Right lung (tissue), 10 donors: ENCODE measurements around the gene KDM4F. TPM values are rescaled to one million over a fixed set of nuclear protein-coding genes. Genes with fewer than 3 reads are reported as not detected.
"Not testable (repeated sequence)": the region's sequence is repeated elsewhere in the genome, so short reads cannot be mapped to it uniquely, and the experiment has no call there.

Experiments used
- DNase-seq, 2 donors: peaks; one replicate each; pipeline ENCODE4 v3.0.0-alpha.2; 2013
- long read RNA-seq, 8 donors: transcript quantifications; one replicate each; lab custom pipeline, GENCODE V29; 2026
- polyA plus RNA-seq, 5 donors: library from polyadenylated mRNA; unstranded; fragments of 120-200 nt; gene quantifications; one replicate each; pipeline versions ENCODE4 v1.2.1 to v1.2.3, GENCODE V29; 2013; ENCODE audit warnings: inconsistent platforms in 1 of 5, low replicate concordance in 1 of 5; ENCODE audit not compliant: insufficient read length in 5 of 5, insufficient read depth in 1 of 5

Gene KDM4F
- not detected for polyA plus RNA-seq
- long read RNA-seq, donor 1 = 0 reads
- long read RNA-seq, donor 2 = 0 reads
- long read RNA-seq, donor 3 = 0 reads
- long read RNA-seq, donor 4 = 0 reads
- long read RNA-seq, donor 5 = 0 reads
- long read RNA-seq, donor 6 = 0 reads
- long read RNA-seq, donor 7 = 0 reads
- long read RNA-seq, donor 8 = 0 reads

DNA sequence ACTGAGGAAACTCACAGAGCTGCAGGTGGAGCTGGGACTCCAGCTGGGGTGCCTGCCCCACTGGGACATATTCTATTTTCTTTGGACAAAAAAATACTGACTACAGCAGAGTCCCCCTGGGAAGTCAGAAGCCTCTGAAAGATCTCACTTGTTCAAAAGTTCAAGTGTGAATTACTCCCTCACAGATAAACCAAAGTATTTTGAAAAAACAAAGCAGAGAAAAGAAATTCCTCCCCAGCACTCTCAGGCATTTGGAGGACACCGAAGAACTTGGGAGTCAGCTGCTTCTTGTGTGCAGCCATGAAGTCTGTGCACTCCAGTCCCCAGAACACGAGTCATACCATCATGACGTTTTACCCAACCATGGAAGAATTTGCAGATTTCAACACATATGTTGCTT is at the start of gene KDM4F:
KDM4F (plus strand) TSS at position 301 of the 400 bp plus-strand sequence.
- DNase-seq = not testable (repeated sequence)

DNA sequence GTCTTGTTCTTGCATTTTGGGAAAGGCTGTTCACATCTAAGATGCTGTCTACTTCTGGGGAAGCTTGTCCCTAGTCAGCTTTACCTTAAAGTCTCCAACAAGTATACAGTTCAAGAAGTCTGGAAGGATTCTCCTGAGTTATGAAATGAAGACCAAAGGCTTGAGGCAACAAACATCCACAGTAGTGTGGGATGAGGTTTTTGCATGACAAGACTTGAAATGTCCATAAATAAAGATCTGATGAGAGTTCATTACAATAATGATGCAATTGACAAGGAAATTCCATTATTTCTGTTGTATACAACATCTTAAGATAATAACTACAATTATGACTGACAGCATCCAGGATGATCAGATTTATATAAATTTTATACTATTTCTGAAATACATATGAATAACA is 45.5 kb upstream of the KDM4F start:
- no peak for DNase-seq

DNA sequence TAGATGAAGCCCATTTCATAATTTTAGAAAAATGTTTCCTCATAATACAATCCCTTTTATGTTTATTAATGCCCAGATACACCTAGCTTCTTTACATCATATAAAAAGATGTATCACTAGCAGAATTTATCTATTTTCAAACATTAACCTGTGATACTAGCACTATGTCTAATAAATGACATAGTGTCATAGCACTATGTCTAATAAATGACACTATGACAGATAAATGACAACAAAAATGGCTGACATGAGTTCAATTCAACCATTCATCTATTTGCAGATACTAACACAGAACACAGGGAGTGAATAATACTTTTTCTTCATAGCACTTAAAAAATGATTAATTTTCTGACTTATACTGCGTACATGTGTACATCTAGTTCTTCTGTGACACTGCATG is 43.6 kb upstream of the KDM4F start:
- DNase-seq = no peak

DNA sequence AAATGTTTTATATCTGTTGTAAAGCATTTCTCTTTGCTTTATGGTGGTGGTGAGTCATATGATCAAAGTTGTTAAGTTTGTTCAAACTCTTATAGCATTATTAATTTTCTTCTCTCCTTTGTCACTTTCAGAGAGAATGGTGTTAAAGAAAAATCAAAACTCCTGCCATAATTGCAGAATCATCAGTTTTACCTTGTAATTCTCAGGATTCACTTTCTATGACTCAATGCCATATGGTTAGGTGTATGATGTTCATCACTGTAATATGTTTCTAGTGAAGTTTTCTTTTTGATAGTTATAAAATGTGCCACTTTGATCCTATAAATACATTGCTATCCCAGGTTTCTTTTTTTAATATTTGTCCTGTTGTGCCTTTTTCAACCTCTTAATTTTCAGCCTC is 37.8 kb upstream of the KDM4F start:
- no peak for DNase-seq

DNA sequence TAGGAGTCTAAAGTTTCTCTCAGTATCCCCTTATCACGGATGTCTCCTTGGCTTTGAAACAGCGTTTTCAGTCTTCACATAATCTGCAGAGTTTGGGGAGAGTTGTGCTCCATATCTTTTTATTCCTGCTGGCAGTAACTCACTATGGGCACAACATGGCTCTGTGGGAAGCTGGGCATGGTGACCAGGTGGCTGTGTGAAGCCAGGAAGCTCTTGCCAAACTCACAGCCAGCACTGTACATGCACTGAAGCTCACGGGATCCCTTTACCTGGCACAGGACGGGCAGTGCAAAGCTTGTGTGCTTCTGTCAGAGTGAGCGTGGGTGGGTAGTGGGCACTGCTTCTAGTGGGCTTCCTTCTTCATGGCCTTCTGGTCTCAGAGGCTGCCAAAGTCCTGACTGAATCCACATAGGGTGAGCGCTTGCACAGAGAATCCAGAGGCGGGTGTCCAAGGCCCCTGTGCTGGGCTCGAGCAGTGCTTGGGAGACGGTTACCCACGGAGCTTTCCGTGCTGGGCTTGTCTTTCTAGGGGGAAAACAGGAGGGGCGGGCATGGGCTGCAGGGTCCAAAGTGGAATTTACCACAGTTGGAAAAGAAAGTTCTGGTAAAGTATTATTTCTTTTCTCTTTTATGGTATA is 34.9 kb upstream of the KDM4F start:
- DNase-seq = no peak

DNA sequence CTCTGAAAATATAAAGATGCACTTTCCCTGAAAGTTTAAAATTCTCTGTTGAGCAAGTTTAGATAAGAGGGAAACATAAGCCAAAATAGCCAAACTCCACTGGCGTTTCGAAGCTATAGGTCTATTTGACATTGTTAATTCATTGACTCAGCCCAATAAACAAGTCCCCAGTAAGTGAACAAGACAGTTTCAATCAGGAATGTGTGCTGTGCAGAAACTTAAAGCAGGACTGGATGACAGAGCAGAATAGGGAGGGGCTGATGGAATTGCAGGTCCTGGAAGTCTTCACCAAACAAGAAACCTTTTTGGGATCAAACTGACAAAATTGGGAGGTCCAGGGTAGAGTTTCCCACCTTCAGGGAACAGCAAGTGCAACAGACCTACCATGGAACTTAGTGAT is 33.1 kb upstream of the KDM4F start:
- DNase-seq = no peak

DNA sequence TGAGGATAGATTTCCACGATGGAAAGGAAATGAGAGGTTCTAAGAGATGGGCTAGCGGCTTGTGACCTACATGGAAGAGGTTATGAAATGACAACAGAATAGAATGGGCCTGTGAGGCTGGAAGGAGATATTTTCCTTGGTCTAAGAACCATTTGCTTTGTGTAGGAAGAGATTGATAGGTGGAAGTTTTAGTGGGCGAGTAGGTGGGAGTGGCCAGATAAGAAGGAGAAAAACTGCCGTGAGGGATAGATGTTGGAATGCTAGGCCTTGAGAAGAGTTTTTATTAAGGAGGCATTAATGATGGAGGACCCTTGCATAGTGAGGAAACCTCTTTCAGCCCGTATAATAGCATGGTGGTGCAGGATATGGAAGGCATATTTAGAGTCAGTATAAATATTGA is 27.8 kb upstream of the KDM4F start:
- not testable (repeated sequence) for DNase-seq

DNA sequence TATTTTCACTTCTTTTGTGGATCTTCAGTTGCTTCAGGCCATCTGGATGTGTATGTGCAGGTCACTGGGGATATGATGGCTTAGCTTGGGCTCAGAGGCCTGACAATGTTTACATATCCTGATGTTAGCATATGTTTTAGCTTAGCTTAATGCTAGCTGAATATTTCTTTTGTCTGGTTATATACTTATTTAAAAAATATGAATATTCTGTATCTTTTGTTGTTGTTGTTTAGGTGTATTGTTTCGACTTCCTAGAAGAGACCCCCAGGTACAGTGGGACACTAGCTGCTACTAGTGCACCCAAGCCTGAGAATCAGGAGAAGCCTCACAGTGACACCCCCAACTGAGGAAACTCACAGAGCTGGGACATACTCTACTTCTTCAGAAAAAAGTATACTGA is 24.3 kb upstream of the KDM4F start, which contains the start of gene KDM4E:
KDM4E (plus strand) TSS at position 301 of the 400 bp plus-strand sequence. CDS start 300 bp downstream, outside the sequence.
- DNase-seq = no peak

DNA sequence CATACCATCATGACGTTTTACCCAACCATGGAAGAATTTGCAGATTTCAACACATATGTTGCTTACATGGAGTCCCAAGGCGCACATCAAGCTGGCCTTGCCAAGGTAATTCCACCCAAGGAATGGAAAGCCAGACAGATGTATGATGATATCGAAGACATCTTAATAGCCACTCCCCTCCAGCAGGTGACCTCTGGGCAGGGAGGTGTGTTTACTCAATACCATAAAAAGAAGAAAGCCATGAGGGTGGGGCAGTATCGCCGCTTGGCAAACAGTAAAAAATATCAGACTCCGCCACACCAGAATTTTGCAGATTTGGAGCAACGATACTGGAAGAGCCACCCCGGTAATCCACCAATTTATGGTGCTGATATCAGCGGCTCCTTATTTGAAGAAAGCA is 23.6 kb upstream of the KDM4F start:
- DNase-seq = not testable (repeated sequence)

DNA sequence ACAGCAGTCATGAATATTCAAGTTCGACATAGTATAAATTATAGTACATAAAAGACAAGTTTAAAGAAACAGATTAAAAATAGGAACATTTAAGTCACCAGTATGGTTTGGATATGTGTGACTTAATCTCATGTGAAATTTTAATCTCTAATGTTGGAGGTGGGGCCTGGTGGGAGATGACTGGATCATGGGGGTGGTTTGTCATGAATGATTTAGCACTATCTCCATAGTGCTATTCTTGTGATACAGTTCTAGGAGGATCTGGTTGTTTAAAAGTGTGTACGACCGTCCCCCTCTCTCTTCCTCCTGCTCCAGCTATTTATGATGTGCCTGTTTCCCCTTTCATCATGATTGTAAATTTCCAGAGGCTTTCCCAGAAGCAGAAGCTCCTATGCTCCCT is 20.9 kb upstream of the KDM4F start:
- DNase-seq = no peak

DNA sequence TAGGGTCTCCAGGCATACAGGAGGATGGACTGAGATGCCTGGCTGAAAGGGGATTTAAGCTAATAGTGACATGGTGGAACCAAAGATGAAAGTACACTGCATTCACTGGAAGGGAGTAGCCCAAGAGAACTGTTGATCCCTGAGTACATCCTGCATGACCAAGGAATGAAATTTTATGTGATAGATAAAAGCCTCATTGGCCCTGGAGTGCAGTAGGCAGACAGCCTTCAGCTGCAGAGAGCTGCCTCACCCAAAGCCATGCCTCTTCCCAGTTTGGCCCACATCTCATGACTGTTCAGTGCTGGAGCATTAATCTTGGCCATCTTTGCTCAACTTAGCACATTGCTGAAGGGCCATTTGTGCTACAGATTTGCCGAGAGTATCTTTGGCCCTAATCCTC is 16.2 kb upstream of the KDM4F start:
- DNase-seq = no peak

DNA sequence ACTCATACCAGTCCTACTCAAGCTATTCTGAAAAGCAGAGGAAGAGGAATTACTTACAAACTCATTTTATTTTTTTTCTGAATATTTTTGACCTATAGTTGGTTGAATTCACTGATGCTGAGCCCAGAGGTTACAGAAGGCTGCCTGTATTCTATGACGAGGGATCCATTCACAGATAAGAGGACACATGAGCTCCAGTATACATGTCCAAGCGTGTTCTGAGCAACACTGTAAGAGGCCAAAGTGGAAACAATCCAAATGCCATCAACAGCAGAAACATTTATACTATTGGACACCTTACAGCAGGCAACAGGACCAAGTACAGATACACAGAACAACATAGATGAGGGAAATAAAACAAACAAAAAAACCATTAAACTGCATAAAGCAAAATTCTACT is 13.9 kb upstream of the KDM4F start:
- DNase-seq = no peak

DNA sequence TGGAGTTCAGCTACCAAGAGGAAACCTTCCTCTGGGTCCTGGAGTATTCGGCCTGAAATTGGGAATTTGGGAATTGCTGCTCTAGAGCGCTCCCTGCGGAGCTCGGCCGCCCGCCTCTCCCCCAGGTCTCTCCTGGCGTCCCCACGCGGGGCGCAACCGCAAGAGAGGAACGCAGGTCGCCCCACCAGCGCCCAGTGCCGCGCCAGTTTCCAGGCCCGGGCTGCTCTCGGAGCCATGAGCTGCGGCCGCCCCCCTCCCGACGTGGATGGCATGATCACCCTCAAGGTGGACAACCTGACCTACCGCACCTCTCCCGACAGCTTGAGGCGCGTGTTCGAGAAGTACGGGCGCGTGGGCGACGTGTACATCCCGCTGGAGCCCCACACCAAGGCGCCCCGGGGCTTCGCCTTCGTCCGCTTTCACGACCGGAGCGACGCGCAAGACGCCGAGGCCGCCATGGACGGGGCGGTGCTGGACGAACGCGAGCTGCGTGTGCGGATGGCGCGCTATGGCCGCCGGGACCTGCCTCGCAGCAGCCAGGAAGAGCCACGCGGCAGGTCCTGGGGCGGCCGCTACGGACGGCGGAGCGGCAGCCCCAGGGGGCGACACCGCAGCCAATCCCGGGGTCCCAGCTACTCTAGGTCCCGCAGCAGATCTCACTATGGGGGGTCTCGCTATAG is 11.7 kb upstream of the KDM4F start:
- DNase-seq = peak in 1 of 2 donors; percentile 3

DNA sequence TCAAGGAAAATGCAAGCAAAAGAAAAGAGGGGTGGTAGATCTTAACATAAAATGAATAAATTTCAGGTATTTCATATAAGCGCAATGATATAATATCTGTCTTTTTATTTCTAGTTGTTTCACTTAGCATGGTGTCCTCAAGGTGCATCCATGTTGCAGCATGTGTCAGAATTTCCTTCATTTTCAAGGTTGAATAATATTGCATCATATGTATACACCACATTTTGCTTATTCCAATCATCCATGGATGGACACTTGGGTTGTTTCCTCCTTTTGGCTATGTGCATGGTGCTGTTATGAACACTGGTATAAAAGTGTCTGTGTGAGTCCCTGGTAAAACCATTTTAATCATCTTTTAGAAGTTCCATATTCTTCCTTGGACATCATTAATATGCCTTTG is 7.0 kb upstream of the KDM4F start:
- no peak for DNase-seq

DNA sequence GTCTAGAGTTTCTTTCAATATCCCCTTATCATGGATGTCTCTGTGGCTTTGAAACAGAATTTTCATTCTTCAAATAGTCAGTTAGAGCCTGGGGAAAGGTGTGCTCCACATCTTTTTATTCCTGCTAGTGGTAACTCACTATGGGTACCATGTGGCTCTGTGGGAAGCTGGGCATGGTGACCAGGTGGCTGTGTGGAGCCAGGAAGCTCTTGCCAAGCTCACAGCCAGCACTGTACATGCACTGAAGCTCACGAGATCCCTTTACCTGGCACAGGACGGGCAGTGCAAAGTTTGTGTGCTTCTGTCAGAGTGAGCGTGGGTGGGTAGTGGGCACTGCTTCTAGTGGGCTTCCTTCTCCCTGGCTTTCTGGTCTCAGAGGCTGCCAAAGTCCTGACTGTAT is 6.3 kb upstream of the KDM4F start:
- DNase-seq = no peak

DNA sequence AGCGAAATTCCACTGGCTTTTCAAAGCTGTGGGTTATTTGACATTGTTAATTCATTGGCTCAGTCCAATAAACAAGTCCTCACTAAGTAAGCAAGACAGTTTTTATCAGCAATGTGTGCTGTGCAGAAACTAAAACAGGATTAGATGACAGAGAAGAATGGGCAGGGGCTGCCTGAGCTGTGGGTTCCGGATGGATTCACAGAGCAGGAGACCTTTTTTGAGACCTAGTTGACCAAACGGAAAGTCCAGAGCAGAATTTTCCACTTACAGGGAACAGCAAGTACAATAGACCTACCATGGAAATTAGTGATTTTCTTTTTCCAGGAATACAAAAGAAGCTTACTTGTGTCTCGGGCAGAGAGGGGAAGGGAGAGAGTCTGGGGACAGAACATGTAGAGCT is 5.2 kb upstream of the KDM4F start:
- DNase-seq = no peak

DNA sequence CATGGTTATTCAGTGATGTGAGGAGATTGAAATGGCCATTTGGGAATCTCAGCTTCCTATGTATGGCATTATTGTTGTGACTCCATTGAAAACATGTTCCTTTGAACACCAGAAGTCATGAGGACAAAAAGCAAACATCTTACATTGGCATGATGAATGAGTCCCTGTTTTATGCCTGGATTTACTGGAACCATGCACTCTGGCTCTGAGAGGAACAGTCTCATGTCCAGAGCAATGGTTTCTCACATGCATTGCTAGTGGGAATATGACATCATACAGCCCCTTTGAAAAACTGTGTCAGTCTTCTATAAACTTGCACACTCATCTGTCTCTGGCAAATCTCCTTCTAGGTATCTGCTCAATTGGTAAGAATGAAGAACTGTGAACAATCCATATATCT is 3.4 kb upstream of the KDM4F start:
- DNase-seq = no peak

DNA sequence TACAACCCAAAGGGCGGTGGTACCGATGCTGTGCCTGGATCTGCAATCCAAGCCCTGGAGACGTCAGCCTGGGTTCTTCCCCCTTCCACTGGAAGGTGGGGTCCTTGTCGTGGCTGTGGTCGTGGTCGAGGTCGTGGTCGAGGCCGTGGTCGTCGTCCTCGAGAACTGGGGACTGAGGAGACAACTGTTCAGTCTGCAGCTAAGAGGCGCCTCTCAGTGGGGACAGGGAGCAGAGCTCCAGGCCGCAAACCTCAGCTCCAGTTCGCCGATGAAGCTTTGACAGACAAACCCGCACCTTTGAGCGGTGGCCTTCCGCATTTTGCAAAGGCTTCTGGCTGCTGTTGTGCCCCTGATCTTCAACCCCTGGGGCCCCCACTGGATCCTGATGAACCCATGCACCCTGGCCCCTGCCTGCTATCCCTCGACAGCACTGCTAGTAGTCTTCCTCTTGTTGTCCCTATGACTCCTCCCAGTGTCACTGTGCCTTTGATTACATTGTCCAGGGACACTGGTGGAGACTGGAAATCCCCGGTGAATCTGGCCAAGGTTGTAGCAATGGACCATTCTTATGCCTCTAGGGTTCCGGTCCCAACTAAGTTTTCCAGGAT is 1.5 kb downstream of the KDM4F start:
- DNase-seq = no peak

DNA sequence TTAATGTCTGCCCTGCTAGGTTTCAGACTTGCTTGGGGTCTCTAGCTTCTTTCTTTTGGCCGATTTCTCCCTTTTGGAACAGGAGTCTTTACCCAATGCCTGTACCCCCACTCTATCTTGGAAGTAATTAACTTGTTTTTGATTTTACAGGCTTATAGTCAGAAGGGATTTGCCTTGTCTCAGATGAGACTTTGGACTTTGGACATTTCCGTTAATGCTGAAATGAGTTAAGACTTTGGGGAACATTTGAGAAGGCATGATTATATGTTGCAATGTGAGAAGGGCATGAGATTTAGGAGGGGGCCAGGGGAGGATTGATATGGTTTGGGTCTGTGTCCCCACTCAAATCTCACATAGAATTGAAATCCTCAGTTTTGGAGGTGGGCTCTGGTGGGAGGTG is 5.1 kb downstream of the KDM4F start:
- no peak for DNase-seq

DNA sequence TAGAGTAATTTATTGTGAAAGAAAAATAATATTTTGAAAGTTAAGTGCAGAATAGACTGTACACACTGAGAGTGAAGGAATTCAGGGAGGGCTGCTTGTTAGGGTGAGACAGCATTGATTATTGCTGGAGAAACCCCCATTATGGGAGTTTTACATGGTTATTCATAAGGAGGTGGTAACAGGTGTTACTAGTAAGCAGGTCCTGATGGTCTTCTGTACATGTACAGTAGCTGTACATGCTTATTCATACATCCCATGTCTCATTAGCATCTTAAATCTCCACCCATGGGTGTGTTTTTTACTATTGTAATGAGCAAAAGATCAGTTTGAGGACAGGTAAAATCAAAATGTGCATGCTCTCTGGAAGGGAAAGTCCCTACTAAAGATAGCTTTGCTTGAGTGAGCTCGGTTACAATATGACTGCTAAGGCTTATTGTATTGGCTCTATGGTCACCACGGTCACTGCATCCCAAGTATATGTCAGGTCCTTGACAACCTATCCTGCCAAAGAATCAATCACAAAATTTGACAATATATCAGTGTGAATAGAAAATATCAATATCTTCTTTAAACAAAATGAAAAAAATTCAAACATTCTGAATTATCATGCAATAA is 6.2 kb downstream of the KDM4F start:
- DNase-seq = no peak

DNA sequence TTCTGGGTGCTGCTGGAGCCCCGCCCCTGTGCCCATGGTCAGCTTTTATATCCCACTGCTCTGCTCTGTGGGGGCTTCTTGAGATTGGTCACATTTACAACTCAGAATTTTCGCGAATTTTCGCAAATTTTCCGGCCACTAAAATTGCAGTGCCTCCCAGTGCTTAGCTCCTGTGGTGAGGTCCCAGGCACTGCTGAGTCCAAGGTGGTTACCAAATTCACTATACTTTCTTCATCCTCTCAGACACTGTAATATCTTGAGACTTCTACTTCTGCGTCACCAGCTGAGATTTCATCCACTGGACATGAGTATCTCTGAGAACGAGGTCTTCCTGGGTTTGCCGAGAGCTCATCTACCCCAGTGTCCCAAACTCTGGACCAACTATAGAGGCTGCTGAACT is 8.7 kb downstream of the KDM4F start:
- no peak for DNase-seq

DNA sequence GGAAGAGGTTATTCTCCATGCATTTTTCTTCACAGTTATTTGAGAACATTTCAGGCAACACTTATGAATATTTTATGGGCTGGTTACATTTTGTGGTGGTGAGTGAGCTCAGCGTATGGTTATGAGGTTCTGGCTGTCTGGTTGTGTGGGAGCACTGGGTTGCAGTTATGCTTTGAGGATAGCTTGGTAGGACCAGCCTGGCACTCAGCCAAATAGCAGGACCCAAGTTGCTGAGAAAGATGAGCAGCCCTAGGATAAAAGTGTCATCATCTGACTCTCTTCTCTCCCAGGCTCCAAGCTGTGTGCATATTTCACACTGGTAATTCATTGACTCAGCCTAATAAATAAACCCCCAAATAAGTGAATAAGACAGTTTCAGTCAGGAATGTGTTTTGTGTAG is 9.4 kb downstream of the KDM4F start:
- DNase-seq = no peak
